ENCODE results near the gene TAF11L12.
"Not testable (repeated sequence)": the region's sequence is repeated elsewhere in the genome, so short reads cannot be mapped to it uniquely, and the experiment has no call there.

The TAF11L12 gene

GRCh38 chr5:17610092-17610491 is at the start of gene TAF11L12:
TSS of gene TAF11L12 (plus strand) at chr5:17610392.
- DNase-seq (ENCODE audit: low read depth); H3K4me3 ChIP-seq (ENCODE audit: control insufficient read depth, low read depth, low read length): not testable (repeated sequence)

DNA sequence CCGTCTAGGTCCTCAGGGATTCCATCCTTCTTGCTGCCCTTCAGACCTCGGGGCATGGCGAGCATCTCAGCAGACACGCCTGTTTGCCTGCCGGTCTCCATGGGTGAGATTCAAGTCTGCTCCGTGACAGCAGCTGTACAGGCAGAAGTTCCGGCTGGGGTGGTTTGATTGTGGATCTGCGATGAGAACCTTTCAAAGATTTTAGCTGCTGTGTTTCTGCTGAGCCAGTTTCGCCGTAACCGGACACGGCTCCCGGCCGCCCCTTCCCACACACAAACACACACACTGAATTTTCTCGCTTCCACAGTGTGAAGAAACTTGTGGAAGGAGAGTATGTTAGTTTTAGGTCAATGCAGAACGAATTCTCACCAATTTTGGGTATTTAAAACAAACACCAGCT is 24.5 kb upstream of the TAF11L12 start, which contains the start of gene TAF11L7:
TAF11L7 (minus strand) TSS at position 101 of the 400 bp plus-strand sequence.
- not testable (repeated sequence) for DNase-seq (ENCODE audit: low read depth)

DNA sequence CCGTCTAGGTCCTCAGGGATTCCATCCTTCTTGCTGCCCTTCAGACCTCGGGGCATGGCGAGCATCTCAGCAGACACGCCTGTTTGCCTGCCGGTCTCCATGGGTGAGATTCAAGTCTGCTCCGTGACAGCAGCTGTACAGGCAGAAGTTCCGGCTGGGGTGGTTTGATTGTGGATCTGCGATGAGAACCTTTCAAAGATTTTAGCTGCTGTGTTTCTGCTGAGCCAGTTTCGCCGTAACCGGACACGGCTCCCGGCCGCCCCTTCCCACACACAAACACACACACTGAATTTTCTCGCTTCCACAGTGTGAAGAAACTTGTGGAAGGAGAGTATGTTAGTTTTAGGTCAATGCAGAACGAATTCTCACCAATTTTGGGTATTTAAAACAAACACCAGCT is 19.3 kb upstream of the TAF11L12 start, which contains the start of gene TAF11L8:
TAF11L8 (minus strand) TSS at position 101 of the 400 bp plus-strand sequence.
- not testable (repeated sequence) for H3K4me3 ChIP-seq (ENCODE audit: control insufficient read depth, low read depth, low read length); DNase-seq (ENCODE audit: low read depth)

More for the DNA sequence above, 24.5 kb upstream of the TAF11L12 start, which contains the start of gene TAF11L7:
- H3K4me3 ChIP-seq (ENCODE audit: control insufficient read depth, low read depth, low read length) = not testable (repeated sequence)

- not testable (repeated sequence) for DNase-seq (ENCODE audit: low read depth)
Observed at GRCh38 chr5:17594255-17594654, 15.9 kb upstream of the TAF11L12 start, which contains the start of gene TAF11L9. TSS of gene TAF11L9 (minus strand) at chr5:17594394.

DNA sequence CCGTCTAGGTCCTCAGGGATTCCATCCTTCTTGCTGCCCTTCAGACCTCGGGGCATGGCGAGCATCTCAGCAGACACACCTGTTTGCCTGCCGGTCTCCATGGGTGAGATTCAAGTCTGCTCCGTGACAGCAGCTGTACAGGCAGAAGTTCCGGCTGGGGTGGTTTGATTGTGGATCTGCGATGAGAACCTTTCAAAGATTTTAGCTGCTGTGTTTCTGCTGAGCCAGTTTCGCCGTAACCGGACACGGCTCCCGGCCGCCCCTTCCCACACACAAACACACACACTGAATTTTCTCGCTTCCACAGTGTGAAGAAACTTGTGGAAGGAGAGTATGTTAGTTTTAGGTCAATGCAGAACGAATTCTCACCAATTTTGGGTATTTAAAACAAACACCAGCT is 12.5 kb upstream of the TAF11L12 start, which contains the start of gene TAF11L10:
TAF11L10 (minus strand) TSS at position 101 of the 400 bp plus-strand sequence.
- DNase-seq (ENCODE audit: low read depth); H3K4me3 ChIP-seq (ENCODE audit: control insufficient read depth, low read depth, low read length): not testable (repeated sequence)

More at GRCh38 chr5:17594255-17594654, 15.9 kb upstream of the TAF11L12 start, which contains the start of gene TAF11L9:
- H3K4me3 ChIP-seq (ENCODE audit: control insufficient read depth, low read depth, low read length) = not testable (repeated sequence)

DNA sequence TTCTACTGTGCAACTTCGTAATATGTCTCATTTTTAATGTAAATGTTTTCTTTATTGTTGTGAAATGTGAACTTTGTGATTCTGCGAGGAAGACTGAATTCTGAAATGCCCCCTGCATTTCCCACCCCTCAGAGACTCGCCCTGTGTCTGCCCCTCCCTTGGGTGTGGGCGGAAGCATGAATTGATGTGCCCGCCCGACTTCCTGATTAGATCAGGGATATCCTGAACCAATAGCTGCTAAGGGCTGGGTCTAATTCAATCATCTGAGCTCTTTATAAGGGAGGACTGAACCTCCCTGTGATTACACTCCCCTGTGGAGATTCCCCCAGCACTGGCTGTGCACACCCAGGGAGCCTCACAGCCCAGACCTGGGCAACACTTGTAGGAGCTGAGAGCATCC is 6.3 kb upstream of the TAF11L12 start, which contains the start of gene TAF11L11:
TAF11L11 (plus strand) TSS at position 304 of the 400 bp plus-strand sequence.
- DNase-seq (ENCODE audit: low read depth); H3K4me3 ChIP-seq (ENCODE audit: control insufficient read depth, low read depth, low read length): not testable (repeated sequence)

DNA sequence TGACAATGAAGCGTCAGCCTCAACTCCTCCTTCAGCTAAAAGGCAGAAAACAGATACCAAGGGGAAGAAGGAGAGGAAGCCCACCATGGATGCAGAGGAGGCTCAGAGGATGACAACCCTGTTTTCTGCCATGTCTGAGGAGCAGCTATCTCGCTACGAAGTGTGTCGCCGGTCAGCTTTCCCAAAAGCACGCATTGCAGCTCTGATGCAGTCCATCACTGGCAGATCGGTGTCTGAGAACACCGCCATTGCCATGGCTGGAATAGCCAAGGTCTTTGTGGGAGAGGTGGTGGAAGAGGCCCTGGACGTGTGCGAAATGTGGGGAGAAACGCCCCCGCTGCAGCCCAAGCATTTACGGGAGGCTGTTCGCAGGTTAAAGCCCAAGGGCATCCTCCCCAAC is 5.2 kb upstream of the TAF11L12 start:
- TF ChIP-seq, protein P1, sequence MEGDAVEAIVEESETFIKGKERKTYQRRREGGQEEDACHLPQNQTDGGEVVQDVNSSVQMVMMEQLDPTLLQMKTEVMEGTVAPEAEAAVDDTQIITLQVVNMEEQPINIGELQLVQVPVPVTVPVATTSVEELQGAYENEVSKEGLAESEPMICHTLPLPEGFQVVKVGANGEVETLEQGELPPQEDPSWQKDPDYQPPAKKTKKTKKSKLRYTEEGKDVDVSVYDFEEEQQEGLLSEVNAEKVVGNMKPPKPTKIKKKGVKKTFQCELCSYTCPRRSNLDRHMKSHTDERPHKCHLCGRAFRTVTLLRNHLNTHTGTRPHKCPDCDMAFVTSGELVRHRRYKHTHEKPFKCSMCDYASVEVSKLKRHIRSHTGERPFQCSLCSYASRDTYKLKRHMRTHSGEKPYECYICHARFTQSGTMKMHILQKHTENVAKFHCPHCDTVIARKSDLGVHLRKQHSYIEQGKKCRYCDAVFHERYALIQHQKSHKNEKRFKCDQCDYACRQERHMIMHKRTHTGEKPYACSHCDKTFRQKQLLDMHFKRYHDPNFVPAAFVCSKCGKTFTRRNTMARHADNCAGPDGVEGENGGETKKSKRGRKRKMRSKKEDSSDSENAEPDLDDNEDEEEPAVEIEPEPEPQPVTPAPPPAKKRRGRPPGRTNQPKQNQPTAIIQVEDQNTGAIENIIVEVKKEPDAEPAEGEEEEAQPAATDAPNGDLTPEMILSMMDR (IDR thresholded peaks at IDR 0.05; ENCODE audit: control insufficient read depth, insufficient read depth, low read depth, low read length, missing control alignments) = no peak
- no peak overlapping the region for H3K4me3 ChIP-seq (ENCODE audit: control insufficient read depth, low read depth, low read length)
- DNase-seq (ENCODE audit: low read depth) = no peak

GRCh38 chr5:17607461-17607860 is 2.7 kb upstream of the TAF11L12 start:
- DNase-seq (ENCODE audit: low read depth); H3K4me3 ChIP-seq (ENCODE audit: control insufficient read depth, low read depth, low read length): not testable (repeated sequence)

DNA sequence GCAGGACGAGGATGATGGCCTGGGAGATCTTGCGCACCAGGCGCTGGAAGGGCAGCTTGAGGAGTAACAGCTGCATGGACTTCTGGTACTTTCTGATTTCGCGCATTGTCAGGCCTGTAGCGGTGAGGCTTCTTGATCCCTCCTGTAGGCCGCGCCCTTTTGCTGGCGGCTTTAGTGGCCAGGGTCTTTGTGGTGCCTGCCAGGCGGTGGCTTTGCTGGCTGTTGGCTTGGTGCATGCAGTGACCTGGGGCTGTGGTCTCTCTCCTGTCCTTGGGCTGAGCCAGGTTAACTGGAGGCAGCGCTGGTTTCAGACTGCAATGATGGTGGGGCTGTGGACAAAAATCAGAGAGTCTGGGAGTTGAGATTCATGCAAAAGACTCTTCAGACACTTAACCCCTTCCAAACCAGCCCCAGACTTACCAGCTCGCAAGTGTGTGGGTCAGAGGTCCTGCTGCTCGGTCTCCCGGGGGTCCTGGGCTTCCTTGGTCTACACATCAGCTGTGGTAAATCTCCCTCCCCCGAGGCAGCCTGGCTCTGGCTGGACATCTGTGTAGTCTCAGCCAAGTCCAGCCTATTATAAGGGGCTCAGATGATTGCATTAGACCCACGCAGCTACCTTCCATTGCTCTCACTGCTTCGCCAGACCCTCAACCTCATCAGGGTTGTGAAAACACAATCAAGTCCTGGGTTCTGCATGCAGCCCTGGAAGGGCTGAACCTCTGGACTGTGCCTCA is 4.8 kb downstream of the TAF11L12 start:
- TF ChIP-seq, protein P1 (IDR thresholded peaks at IDR 0.05; ENCODE audit: control insufficient read depth, insufficient read depth, low read depth, low read length, missing control alignments) = no peak
- no peak overlapping the region for H3K4me3 ChIP-seq (ENCODE audit: control insufficient read depth, low read depth, low read length)
- DNase-seq (ENCODE audit: low read depth) = no peak

DNA sequence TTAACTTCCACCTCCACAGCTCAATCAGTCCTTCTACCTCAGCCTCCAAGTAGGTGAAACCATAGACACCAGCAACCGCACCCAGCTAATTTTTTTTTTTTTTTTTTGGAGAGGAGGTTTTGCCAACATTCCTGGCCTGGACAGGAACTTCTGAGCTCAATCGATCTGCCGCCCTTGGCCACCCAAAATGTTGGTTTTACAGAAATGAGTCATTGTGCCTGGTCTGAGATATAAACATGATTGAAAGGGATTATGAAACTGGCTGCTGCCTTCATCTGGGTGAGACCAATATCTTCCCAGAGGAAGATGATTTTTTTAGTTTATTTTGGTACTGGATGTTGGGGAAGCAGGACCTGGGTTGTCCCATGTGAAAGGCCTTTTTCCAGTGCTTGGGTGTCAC is 9.2 kb downstream of the TAF11L12 start:
- DNase-seq (ENCODE audit: low read depth) = no peak
- H3K4me3 ChIP-seq (ENCODE audit: control insufficient read depth, low read depth, low read length) = no peak overlapping the region
- TF ChIP-seq, protein P1 (IDR thresholded peaks at IDR 0.05; ENCODE audit: control insufficient read depth, insufficient read depth, low read depth, low read length, missing control alignments) = no peak

Measured in AG09309 (cell line).